Parathyroid adenoma (tissue), 2 donors: Measurements from ENCODE around the gene SRL.
A peak's percentile ranks its signal among the peaks of the same experiment; 100 is the strongest.

Experiments used
- H2AFZ ChIP-seq: fragments of 300-600 bp; sonication (generic); one replicate; pipeline ENCODE4 v1.7.0; 2017; ENCODE audit warnings: antibody characterized with exemption, mild to moderate bottlenecking
- H3K27ac ChIP-seq: fragments of 300-600 bp; sonication (generic); one replicate; pipeline ENCODE4 v1.7.0; 2017
- H3K27me3 ChIP-seq: fragments of 300-600 bp; sonication (generic); one replicate; pipeline ENCODE4 v1.7.0; 2017; ENCODE audit warnings: low read length; ENCODE audit not compliant: control insufficient read depth, insufficient read depth
- H3K36me3 ChIP-seq: fragments of 300-600 bp; sonication (generic); one replicate; pipeline ENCODE4 v1.7.0; 2017; ENCODE audit warnings: low read length; ENCODE audit not compliant: control insufficient read depth, insufficient read depth
- H3K4me1 ChIP-seq: fragments of 300-600 bp; sonication (generic); one replicate; pipeline ENCODE4 v1.7.0; 2017; ENCODE audit warnings: control low read depth
- H3K4me2 ChIP-seq: fragments of 300-600 bp; sonication (generic); one replicate; pipeline ENCODE4 v1.7.0; 2017; ENCODE audit warnings: low read length
- H3K4me3 ChIP-seq: fragments of 300-600 bp; sonication (generic); one replicate; pipeline ENCODE4 v1.7.0; 2017; ENCODE audit warnings: low read depth, low read length
- H3K79me2 ChIP-seq: fragments of 300-600 bp; sonication (generic); one replicate; pipeline ENCODE4 v1.7.0; 2017; ENCODE audit warnings: control low read depth
- H3K9ac ChIP-seq: fragments of 300-600 bp; sonication (generic); one replicate; pipeline ENCODE4 v1.7.0; 2017; ENCODE audit warnings: mild to moderate bottlenecking
- H3K9me3 ChIP-seq: fragments of 300-600 bp; sonication (generic); one replicate; pipeline ENCODE4 v1.7.0; 2017; ENCODE audit warnings: low read length; ENCODE audit not compliant: control insufficient read depth
- TF ChIP-seq, protein P1 (sequence below): fragments of 300-600 bp; sonication (generic); IDR thresholded peaks from one replicate; pipeline ENCODE4 v1.7.0; 2017; ENCODE audit warnings: antibody characterized with exemption, mild to moderate bottlenecking
- donor health status: primary hyperparathyroidism.

The SRL gene

DNA sequence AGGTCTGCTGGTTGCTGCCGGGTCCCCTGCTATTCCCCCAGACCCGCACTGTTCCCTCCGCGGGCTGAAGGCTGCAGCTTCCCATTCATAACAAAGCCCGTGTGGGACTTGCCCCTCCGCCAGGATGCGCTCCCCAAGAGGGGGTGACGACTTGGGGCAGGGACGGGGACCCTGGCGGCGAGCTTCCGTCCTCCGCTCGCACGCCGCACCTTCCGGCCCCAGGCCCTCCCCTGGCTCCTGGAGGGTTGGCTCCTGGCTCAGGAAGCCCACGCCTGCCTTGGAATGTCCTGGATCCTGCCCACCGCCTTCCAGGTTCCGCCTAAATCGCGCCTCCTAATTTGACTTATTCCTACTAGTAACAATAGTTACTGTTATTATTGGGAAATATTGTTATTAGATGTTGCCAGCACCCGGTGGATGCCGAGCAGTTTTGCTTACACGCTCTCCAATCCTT is 32.0 kb upstream of the SRL start:
- no peak overlapping the region for H3K9ac ChIP-seq

DNA sequence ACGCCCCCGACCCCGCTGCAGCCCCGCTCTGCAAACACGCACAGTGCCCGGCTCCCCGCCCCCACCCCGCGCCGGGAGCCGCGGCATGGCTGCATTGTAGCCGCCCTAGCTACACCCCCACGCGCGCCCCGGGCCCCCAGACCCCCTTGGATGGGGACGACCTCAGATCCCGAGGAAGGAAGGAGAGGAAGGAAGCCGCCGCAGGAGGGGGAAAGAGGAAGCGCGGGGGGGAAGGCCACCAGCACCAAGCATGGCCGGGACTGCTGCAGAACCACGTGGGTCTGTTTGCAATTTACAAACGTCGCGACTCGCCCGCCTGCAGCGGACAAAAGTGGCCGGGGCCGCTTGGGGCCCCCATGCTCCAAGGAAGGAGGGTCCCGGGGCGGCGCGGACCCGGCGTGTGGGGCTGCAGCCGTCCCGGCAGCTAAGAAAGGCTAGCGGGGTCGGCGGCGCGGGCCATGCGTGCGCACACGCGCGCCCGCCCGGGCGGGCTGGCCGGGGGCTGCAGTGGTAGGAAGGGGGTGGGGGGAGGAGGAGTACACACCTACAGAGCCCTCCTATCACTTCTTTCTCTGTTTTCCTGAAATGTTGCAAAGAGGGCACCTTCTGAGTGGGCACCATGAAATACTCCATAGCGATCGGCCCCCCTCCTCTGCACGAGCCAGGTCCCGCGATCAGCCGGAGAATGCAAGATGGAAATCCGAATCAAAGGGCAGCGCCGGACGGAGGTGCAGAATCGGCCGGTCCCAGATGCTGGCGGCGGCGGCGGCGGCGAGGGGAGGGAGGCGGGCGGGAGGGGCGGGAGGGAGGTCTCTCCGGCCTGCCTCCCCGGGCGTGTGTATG is 30.5 kb upstream of the SRL start:
- Histone ChIP-seq H2AFZ (peak overlapping the region; percentile 91), H3K36me3 (no peaks in the 10 kb centered on the region), H3K9ac (peak overlapping the region; percentile 5), H3K4me1 (peaks cover 4% of the 10 kb centered on the region), H3K4me2 (peak overlapping the region; percentile 100), H3K9me3 (no peaks in the 10 kb centered on the region), H3K4me3 (peak overlapping the region; percentile 72), H3K79me2 (peaks cover 23% of the 10 kb centered on the region), H3K27me3 (no peaks in the 10 kb centered on the region), H3K27ac (peak overlapping the region; percentile 68)
- TF ChIP-seq, protein P1, sequence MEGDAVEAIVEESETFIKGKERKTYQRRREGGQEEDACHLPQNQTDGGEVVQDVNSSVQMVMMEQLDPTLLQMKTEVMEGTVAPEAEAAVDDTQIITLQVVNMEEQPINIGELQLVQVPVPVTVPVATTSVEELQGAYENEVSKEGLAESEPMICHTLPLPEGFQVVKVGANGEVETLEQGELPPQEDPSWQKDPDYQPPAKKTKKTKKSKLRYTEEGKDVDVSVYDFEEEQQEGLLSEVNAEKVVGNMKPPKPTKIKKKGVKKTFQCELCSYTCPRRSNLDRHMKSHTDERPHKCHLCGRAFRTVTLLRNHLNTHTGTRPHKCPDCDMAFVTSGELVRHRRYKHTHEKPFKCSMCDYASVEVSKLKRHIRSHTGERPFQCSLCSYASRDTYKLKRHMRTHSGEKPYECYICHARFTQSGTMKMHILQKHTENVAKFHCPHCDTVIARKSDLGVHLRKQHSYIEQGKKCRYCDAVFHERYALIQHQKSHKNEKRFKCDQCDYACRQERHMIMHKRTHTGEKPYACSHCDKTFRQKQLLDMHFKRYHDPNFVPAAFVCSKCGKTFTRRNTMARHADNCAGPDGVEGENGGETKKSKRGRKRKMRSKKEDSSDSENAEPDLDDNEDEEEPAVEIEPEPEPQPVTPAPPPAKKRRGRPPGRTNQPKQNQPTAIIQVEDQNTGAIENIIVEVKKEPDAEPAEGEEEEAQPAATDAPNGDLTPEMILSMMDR: no peak

More for the DNA sequence above, 32.0 kb upstream of the SRL start:
- Histone ChIP-seq H3K4me3 (peak overlapping the region; percentile 66), H3K27ac (peak overlapping the region; percentile 65), H2AFZ (peak overlapping the region; percentile 71), H3K4me1 (peaks cover 4% of the 10 kb centered on the region), H3K27me3 (no peaks in the 10 kb centered on the region), H3K36me3 (no peaks in the 10 kb centered on the region), H3K79me2 (peaks cover 16% of the 10 kb centered on the region), H3K9me3 (no peaks in the 10 kb centered on the region), H3K4me2 (peak overlapping the region; percentile 92)
- TF ChIP-seq, protein P1: peak; percentile 11

DNA sequence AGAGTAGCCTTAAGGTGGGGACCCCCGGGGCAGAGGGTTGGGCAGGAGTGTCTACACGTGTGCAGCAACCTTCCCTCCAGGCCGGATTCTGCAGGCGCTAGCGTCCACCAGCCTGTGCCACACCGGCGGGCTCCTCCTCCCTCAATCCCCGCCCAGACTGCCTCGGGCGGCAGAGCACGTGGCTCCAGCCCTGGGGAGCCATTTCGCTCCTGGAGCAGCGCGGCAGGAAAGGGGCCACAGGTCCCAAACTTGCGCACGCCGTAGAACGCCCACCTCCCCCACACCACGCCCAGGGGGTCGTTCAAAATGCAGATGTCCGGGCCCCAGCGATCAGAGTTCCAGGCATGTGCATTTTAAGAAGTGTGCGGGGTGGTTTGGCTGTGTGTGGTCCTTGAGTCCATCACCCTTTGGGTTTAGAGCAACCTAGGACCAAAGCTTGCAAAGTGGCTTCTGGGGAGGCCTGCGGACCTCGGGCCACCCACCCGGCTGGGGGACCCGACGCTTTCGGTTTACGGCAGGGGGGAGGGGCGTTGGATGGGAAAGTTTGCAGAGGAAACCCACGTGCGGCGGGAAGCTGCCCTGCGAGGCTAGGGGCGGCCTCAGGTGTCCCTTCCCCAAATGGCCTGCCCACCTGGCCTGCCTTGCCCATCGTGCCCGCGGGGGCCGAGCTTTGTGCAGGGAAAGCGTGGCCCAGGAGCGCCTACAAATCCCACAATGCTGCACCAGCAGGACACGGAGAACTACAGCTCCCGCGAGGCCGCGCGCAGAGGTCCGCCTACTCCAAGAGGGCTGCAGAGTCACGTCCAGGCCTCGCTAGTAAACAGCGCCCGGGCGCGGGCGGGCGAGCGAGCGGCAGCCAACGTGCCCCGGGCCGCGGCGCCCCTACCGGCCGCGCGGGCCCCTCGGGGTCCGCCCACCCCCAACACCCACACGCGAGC is 29.6 kb upstream of the SRL start:
- TF ChIP-seq, protein P1: no peak
- H3K36me3 ChIP-seq: no peaks in the 10 kb centered on the region
- H3K27ac ChIP-seq: peak overlapping the region; percentile 76
- peak overlapping the region; percentile 95 for H2AFZ ChIP-seq
- H3K4me2 ChIP-seq: peak overlapping the region; percentile 100
- peaks cover 4% of the 10 kb centered on the region for H3K4me1 ChIP-seq
- H3K79me2 ChIP-seq: peaks cover 23% of the 10 kb centered on the region
- H3K4me3 ChIP-seq: peak overlapping the region; percentile 82
- H3K27me3 ChIP-seq: no peaks in the 10 kb centered on the region
- H3K9ac ChIP-seq: peak overlapping the region; percentile 28
- H3K9me3 ChIP-seq: no peaks in the 10 kb centered on the region

DNA sequence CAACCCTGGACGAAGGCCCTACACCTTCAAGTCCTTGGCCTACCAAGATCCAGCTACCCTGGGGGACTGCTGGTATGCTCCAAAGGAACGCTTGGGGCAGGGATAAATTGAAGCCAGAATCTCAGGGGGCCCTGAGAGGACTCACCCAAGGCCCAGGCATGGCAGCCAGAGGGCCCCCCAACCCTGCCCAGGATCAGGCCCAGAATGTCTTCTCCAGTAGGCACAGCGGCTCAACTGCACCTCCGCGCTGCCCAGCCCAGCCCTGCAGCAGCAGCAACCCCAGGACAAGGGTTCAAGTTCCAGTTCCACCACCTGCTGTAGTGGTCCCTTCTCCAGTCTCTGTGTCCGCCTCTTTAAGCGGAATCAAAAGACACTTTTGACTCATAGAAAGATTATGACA is 28.7 kb upstream of the SRL start:
- H2AFZ ChIP-seq: no peak overlapping the region
- no peak overlapping the region for H3K27ac ChIP-seq
- peaks cover 4% of the 10 kb centered on the region for H3K4me1 ChIP-seq
- no peak overlapping the region for H3K9ac ChIP-seq
- no peaks in the 10 kb centered on the region for H3K36me3 ChIP-seq
- no peak overlapping the region for H3K4me3 ChIP-seq
- H3K4me2 ChIP-seq: no peak overlapping the region
- TF ChIP-seq, protein P1: no peak
- no peaks in the 10 kb centered on the region for H3K9me3 ChIP-seq
- H3K27me3 ChIP-seq: no peaks in the 10 kb centered on the region
- H3K79me2 ChIP-seq: peaks cover 23% of the 10 kb centered on the region
